ENCODE data around the gene C19orf85.
"Not testable (repeated sequence)": the region's sequence is repeated elsewhere in the genome, so short reads cannot be mapped to it uniquely, and the experiment has no call there.

C19orf85 gene

DNA sequence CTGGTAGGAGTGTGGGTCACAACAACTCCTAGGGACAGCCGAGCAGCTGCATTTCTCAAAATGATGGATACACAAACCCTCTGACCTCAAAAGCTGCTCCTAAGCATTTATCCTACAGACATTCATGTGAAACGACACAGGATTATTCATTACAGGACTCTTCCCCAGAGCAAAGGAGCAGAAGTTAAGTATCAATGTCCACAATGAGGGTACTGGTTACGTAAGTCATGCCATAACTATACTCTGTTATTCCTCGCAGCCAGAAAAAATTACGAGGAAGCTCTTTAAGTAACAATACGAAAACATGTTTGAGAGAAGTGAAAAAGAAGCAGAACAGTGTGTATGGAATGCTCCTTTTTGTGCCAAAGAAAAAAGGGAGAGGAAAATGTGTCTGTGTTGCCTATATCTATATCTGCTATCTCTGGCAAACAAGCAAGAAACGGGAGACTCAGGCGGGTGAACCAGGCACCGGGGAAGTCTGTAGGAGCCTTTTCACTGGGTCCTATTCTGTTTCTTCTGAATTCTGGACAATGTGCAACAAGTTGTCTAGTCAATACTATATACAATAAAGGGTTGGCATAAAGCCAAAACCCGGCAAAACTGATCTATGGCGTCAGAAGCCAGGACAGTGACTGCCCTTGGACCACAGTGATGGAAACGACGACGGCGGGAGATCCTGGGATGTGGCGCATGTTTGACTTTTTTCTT lies 4.4 kb downstream of the C19orf85 start:
- peak in 2 of 56 donors; percentile 17 to 33 for DNase-seq

DNA sequence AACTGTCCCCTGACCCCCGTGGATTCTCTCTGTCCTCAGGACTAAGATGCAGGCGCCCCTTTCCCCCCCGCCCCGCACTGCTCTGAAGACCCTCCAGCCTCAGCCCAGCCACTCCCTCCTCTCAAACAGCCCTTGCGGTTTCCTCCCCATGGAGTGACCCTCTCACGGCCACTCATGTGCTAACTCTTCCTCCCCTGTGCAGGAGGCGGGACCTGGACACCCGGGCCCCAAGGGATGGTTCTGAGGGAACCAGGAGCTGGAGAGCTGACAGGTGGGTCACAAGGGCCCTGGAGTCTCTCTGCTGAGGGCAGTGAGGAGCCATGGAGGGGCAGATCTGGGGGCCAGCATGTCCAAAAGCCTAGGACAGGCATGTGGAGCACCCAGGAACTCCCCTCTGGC lies 5.0 kb downstream of the C19orf85 start:
- DNase-seq: no peak

DNA sequence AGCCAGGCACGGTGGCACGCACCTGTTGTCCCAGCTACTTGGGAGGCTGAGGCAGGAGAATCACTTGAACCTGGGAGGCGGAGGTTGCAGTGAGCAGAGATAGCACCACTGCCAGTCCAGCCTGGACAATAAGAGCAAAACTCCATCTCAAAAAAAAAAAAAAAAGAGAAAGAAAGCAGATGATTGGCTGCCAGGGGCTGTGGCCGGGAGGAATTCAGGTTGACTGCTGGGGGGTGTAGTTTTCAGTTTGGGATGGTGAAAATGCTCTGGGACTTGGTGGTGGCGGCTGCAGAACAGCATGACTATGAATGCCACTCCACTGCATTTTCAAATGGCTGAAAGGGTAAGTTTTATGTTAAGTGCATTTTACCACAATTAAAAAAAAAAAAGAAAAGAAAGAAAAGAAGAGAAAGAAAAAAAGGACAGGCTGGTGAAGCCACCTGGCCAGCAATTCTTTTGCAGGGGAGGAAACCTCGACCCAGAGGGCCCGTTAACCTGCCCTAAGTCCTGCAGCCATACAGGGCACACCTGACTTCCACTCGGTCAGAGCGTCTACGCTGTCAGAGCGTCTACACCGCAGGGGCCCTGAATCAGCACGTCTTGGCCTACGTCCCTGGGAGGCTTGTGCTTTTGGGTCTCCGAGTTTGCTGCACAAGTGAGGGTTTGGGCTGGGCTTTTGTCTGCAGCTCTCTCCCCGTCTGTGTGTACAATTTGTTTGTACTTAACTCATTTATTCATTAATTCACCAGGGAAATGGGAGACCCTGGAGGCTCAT lies 6.7 kb downstream of the C19orf85 start:
- DNase-seq: no peak

DNA sequence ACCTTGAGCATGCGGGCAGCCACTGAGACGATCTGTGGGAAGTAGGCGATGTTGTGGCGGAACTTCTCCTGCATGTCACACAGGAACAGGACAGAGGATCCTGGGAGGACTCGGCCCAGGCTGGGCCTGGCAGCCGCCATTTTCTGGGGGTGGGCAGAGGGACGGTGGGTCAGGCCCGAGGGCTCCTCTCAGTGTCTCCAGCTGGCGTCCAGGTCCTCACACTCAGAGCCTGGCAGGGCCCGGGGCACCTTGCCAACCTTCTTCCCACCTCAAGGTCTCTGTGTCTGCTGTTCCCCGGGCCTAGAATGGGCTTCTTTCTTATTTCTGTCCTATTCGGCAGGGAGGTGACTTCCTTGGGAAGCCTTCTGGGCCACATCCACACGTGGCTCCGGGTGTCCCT lies 8.2 kb downstream of the C19orf85 start:
- no peak for DNase-seq

DNA sequence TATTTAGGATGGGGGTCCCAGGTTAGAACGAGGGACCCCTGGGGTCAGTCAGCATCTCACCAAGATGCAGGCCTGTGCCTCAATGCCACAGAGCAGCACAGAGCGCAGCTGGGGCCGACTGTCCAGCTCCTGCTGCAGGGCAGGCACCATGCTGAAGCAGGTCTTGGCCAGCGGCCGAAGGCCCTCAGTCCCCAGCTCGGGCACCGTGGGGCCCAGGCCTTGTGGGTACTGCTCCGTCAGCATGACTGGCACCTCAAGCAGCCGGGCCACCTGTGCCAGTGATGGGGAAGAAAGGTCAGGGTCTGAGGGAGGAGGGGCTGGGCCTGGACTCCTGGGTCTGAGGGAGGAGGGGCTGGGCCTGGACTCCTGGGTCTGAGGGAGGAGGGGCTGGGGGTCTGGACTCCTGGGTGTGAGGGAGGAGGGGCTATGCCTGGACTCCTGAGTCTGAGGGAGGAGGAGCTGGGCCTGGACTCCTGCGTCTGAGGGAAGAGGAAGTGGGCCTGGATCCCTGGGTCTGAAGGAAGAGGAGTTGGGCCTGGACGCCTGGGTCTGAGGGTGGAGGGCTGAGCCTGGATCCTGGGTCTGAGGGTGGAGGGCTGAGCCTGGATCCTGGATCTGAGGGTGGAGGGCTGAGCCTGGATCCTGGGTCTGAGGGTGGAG lies 8.8 kb downstream of the C19orf85 start:
- DNase-seq: no peak

DNA sequence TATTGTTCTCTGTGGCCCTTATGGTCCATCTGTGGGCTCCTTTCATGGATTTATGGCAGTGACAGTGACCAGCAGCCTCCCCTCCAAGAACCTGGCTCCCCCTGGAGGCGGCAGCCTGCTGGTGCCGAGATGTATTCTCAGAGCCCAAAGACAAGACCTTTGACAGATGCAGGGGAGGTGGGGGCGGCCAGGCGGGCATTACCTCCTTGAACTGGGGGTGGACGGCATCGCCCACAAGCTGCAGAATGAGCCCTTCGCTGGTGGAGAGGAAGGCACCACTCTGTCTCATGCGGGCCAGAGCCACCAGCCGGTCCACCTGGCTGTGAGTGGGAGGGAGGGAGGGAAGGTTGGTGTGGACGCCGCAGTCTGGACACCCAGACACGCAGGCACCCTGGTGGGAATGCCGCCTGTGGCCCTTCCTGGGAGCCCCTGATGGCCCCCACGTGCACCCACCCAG lies 9.7 kb downstream of the C19orf85 start:
- DNase-seq: peak in 47 of 56 donors; percentile 10 to 76 (median 38)

DNA sequence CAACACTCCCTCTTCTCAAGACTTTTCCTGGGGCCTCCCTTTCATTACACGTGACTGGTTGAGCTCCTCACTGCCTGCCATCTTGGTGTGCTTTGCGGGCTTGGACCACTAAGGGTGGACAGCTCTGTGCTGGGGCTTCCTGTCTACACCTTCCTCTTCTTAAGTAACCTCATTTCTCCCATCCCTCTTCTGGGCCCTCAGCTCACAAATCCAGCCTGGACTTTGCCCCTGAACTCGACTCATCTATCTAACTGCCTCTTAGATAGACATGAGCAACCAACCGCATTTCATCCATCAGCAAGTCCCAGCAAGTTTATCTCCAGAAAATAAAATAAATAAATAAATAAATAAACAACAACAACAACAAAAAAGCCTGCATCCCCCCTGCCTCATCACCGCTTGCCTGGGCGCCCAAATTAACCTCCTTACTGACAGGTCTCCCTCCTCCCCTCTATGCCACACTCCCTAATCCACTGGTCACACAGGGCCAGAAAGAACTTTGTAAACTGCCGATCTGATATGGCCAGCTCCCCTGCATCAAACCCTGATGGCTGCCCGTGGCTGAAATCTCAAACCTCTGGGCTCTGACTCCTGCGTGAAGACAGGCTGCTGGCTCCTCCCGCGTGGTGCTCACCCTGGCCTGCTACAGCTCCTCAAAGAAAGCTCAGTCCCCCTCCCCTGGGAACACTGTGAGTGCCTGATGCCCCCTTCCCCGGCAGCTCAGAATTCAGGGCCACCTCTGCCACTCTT lies 10.9 kb downstream of the C19orf85 start:
- DNase-seq: no peak

DNA sequence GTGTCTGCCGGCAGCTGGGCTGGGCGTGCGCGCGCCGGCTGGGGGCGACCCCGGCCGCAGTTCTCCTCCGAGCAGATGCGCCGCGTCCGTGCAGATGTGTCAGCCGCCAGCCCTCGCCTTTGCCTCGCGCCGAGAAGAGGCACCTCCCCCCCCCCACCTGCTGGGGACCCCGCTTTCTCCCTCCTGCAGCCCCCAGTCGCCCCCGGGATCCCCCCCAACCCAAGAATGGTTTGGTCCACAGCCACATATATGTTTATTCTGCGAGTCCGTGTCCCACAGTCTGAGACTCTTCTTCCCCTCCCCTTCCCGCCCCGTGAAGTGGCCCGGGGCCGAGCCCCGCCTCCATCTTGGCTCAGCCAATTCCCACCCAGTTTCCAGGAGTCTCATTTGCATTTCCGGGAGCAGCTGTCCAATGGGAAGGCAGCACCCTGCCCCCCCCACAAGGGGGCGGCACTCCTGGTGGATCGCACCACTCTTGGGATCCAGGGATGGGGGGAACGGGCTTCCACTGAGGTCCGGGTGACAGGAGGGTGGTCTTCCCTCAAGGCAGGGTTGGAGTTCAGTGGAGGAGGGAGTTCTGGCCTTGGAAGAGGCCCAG lies 11.7 kb downstream of the C19orf85 start:
- peak; percentile 47 to 98 (median 94) for DNase-seq

DNA sequence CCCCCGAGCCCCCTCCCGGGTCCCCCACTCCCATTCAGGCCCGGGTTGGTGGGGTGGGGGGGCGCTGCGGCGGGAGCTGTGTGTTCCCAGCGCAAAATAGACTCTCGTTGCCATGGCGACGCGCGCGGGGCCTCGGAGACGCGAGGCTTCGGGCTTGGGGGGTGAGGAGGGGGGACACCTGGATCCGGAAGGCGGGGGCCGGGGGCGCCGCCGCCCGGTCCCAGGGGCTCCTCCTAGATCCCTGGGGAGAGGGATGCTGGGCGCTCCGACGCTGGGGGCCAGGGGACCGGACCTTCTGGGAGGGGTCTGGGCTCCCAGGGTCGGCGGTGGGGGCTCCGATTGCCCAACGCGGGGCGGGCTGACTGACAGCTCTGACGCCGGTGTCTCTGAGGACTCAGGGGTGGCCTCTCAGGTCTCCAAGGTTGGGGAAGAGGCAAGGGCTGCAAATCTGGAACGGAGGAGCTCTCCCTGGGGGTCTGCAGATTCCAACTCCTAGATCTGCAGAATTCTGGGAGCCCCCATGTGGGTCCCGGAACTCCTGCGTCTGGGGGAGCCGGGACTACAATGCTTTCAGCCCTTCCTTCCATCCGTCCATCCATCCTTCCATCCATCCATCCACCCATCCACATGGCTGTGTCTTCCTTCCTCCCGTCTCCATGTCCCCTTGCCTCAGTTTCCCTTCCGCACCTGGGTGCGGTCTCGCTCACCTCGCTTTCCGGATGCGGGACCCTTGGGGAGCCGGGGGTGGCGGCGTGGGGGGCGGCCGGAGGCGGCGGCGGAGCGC lies 12.4 kb downstream of the C19orf85 start:
- DNase-seq: peak in 48 of 56 donors; percentile 13 to 84 (median 54)

DNA sequence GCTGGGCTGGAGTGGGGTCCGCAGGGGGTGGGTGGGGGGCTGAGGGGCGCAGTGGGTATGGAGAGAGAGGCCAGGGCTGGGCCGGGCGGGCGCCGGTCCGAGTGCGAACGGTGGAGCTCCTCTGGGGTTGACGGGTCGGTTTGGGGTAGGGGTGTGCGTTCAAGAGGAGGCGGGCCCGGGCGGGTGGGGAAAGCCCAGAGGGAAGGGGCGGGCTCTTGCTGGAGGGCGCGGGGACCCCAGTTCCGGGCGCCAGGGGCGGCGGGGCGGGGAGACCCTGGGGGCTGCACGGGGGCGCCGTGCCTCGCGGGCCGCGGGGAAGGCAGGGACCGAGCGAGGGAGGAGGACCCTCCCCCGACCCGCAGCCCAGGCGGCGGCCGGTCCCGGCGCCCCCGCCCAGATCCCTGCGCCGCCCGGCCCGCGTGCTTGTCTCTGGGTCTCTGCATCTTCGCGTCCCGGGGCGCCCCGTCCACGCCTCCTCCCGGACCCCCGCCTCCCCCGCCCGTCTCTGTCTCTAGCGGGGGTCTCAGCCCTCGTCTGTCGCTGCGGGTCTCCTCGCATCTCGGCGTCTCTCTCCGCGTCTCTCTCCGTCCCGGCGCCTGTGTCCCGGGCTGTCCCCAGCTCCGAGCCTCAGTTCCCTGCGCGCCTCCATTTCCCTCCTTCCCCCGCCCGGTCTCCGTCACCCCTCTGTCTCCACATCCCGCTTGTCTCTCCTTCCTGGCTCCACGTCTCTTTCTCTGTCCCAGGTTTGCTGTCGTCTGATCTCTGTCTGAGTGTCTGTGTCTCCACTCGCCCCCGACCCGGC lies 13.2 kb downstream of the C19orf85 start:
- peak in 2 of 56 donors; percentile 33 to 58 for DNase-seq

DNA sequence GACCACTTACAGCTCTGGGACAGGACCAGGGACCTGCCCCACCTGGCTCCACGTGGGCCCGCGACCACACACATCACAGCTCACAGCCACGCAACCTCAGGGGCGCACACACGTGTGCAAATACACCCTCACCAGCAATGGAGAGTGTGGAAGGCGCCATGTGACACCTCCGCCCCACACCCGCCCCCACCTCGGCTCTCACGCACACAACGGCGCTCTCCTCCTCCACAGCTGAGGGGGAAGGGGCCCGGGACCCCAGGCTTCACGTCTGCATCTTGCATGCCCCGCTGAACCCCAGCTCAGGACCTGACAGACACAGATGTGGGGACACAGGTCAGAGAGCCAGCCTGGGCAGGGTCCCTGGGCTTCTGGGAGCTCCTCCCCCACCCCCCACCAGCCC lies 15.1 kb downstream of the C19orf85 start:
- peak in 13 of 56 donors; percentile 11 to 63 (median 31) for DNase-seq

DNA sequence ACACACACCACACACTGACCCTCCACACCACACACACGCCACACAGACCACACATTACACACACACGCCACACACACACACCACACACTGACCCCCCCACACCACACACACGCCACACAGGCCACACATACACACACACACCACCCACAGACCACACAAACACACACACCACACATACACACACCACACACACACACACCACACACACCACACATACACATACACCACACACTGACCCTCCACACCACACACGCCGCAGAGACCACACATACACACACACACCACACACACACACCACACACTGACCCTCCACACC lies 16.4 kb downstream of the C19orf85 start:
- DNase-seq: not testable (repeated sequence)

DNA sequence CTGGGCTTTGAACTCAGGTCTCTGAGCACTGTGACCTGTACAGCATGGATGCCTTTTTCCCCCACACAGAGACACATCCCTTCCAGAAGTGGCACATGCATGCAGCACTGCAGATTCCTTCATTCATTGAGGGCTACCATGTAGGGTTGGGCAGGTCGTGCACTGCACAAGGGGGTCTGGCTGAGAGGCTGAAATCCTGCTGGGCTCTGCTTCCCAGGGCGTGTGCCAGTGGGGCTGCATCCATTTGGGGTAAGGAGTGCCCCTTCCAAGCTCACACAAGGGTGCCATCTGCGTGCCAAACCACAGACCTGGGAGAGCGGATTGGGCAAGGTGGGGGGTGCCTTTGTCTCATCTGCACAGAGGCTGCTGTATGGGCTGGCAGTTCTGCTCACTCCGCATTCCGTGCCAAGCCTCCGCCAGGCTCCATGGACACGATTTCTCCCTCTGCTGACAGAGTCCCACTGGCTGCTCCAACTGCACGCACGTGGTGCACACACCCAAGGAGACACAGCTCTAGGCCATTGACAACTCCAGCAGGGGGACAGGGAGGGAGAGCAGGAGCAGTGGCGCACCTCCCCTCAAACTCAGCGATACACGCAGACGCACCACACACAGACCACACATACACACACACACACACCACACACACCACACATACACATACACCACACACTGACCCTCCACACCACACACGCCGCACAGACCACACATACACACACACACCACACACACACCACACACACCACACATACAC lies 17.0 kb downstream of the C19orf85 start:
- peak in 48 of 56 donors; percentile 17 to 79 (median 58) for DNase-seq

DNA sequence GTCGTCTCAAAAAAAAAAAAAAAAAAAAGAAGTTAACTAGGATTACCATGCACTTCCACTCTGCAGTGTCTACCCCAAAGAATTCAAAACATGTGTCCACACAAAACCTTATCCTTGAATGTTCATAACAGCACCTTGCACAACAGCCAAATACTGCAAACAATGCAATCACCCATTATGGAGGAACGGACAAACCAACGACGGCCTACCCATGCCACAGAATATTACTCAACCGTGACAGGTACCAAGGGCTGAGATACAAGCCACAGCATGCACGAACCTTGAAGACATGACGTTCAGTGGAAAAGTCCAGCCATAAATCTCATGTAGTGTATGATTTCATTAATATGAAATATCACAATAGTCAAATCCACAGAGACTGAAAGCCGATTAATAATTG lies 18.5 kb downstream of the C19orf85 start:
- no peak for DNase-seq

DNA sequence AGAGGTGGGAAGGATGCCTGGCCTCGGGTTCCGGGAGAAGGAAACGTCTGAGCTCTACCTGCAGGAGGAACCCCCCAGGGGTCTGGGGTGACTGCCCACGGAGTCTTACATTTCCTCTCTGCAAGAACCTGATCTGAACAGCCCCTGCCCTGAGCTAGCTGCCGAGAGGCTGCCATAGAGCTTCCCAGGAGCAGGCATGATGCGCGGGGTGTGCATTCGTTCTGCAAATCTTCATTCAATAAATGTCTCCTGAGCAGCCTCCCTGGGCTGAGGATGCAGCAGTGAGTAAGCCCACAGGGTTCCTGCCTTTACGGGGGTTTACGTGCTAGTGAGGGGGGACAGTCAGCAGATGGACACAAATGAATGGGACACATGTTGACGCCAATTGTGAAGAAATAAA lies 19.9 kb downstream of the C19orf85 start:
- DNase-seq: peak in 4 of 56 donors; percentile 8 to 31 (median 19)

DNA sequence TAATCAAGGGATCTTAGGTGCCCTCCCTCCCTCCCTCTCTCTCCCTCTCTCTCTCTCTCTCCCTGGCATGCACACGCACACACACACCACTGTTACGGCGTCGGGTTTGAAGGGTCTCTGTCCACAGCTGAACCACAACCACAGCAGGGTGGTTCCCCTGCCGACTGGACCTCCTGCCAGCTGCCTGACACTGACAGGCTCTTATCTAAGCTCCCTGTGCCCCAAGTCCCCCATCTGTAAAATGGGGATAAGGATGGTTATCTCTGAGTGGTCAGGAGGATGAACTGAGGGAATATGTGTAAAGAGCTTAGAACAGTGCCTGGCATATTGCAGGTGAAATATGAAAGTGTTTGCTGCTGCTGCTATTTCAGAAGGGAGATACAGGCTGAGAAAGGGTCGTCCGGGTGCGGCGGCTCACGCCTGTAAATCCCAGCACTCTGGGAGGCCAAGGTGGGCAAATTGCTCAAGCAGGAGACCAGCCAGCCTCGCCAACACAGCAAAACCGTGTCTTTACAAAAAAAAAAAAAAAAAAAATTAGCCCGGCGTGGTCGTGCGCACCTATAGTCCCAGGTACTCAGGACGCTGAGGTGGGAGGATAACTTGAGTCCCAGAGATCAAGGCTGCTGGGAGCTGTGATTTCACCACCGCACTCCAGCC lies 20.6 kb downstream of the C19orf85 start:
- DNase-seq: no peak

DNA sequence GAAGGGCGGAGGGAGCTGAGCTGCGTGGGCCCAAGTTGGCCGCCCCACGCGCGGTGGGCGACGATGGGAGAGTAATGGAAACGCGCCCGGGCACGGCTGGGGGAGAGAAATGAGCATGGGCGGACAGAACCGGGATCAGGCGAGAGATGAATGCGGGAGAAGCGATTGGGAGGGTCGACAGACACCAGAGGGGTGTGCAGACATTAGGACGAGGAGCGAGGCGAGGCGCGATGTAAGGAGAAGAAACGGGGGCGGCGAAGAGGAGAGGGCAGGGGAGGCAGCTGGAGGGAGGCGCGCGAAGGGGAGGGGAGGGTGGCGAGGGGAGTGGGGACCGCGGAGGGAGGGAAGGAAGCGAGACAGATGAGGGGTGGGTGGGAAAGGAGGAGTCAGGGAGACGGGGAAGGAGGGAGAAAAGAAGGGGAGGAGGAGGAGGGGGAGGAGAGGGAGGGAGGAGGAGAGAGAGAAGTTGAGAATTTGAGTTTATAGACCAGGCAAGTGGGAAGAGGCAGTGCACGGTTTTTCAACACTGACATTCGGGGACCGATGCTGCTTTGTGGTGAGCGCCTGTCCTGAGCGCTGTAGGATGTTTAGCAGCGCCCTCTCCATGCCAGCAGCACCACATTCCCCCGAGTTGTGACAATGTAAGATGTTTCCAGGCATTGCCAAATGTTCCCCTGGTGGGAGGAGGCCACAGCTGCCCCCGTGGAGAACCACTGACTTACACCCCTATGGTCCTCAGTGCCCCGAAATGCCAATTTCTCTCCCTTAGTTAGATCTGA lies 21.3 kb downstream of the C19orf85 start, which contains the start of gene SHISA7:
Gene SHISA7, minus strand, starts transcription at position 256 of the 779 bp plus-strand sequence. CDS start 437 bp downstream, outside the sequence.
- peak in 41 of 56 donors; percentile 9 to 77 (median 52) for DNase-seq
